Effector CD8-positive, alpha-beta T cell (primary cell): ENCODE measurements around the gene B3GALT6.
"Not testable (repeated sequence)": the region's sequence is repeated elsewhere in the genome, so short reads cannot be mapped to it uniquely, and the experiment has no call there.

Experiments
- DNase-seq: peaks from one replicate; lab custom pipeline; 2025; lab: John Stamatoyannopoulos, UW

The B3GALT6 gene

GRCh38 chr1:1244192-1244811 lies 12.3 kb downstream of the B3GALT6 start:
- no peak for DNase-seq

- DNase-seq, result no peak
Observed at GRCh38 chr1:1245178-1245816, 13.3 kb downstream of the B3GALT6 start.

DNA sequence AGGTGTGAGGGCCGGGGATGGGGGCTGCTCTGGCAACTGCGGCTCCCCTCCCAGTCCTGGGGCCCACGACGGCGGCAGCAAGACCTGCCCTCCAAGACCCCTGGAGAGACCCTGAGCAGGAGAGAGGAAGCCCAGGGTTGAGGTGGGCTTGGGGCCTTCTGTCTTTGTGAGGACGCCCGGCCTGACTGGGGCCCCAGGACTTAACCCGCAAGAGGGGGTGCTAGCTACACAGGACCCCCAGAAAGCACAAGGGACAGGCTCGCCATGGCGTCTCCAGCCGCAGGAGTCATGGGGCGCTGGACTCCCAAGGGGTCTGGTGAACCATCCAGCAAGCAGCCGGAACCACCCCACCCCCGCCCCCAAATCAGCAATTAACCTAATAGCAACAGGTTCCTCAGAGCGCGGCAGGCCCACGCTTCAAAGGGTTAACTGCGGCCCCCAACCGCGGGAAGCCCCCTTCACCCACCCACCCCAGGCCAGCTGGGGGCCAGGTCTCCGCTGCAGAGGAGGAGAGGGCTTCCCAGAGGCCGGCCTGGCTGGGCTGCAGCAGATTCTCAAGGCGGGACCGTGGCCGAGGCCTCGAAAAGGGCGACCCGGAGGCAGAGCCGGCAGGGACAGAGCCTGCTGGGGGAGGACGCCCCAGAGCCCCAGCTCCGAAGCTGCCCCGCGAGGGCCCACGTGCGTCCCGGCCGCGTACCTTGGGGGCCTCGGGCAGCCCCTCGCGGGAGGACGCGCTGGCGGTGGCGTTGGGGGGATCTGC lies 14.0 kb downstream of the B3GALT6 start:
- DNase-seq, result no peak

- no peak for DNase-seq
Observed at GRCh38 chr1:1246577-1247340, 14.7 kb downstream of the B3GALT6 start, which contains the start of gene C1QTNF12. Gene C1QTNF12 (minus strand): TSS chr1:1246722. CDS start chr1:1246690, 32 bp downstream.

GRCh38 chr1:1247341-1247913 lies 15.4 kb downstream of the B3GALT6 start:
- DNase-seq, result no peak

DNA sequence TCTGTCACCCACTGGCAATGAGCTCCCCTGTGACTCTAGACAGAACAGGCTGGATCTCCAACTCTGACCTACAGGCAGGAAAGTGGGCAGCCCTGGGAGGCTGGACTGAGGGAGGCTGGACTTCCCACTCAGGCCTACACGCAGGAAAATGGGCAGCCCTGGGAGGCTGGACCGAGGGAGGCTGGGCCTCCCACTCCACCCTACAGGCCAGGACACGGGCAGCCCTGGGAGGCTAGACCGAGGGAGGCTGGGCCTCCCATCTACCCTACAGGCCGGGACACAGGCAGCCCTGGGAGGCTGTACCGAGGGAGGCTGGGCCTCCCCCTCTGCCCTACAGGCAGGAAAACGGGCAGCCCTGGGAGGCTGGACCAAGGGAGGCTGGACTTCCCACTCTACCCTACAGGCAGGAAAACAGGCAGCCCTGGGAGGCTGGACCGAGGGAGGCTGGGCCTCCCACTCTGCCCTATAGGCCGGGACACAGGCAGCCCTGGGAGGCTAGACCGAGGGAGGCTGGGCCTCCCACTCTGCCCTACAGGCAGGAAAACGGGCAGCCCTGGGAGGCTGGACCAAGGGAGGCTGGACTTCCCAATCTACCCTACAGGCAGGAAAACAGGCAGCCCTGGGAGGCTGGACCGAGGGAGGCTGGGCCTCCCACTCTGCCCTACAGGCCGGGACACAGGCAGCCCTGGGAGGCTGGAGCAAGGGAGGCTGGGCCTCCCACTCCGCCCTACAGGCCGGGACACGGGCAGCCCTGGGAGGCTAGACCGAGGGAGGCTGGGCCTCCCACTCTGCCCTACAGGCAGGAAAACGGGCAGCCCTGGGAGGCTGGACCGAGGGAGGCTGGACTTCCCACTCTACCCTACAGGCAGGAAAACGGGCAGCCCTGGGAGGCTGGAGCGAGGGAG lies 16.2 kb downstream of the B3GALT6 start:
- DNase-seq, result not testable (repeated sequence)

- DNase-seq, result no peak
Observed at GRCh38 chr1:1250786-1251284, 18.8 kb downstream of the B3GALT6 start.

- no peak for DNase-seq
Observed at GRCh38 chr1:1253314-1253713, 21.3 kb downstream of the B3GALT6 start.

DNA sequence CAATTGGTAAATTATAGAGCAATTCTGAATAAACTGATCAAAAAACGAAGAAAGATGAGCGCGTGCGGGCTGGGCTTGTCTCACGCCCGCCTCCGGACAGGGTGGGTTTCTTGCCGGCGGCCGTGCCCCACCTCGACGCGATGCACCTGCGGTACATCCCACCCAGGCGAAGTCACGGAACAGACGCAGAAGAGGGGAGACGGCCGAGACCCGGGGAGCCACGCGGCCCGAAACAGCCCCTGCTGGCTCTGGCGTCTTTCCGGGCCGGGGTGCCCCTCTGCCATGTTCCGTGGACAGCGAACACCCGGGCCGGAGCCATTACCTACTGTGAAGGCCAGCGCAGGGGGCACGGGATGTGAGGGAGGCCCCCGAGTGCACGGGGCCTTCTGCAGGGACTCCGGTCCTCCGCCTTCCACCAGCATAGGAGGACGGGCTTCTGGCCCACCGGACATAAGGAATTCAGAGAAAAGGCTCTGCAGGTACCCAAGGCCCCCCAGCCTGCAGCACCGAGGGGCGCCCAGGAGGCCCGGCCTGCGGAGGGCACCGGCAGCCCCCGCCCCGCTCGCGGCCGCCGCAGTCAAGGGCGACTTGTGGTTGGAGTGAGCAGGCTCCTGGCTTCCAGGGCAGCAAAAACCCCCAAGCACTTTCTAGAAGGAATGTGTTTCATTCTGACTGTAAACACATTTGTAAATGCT lies 22.1 kb downstream of the B3GALT6 start:
- DNase-seq, result no peak

- no peak for DNase-seq
Observed at GRCh38 chr1:1254667-1254998, 22.6 kb downstream of the B3GALT6 start.

- DNase-seq, result no peak
Observed at GRCh38 chr1:1255078-1255477, 23.0 kb downstream of the B3GALT6 start.

- no peak for DNase-seq
Observed at GRCh38 chr1:1255611-1256010, 23.6 kb downstream of the B3GALT6 start.

DNA sequence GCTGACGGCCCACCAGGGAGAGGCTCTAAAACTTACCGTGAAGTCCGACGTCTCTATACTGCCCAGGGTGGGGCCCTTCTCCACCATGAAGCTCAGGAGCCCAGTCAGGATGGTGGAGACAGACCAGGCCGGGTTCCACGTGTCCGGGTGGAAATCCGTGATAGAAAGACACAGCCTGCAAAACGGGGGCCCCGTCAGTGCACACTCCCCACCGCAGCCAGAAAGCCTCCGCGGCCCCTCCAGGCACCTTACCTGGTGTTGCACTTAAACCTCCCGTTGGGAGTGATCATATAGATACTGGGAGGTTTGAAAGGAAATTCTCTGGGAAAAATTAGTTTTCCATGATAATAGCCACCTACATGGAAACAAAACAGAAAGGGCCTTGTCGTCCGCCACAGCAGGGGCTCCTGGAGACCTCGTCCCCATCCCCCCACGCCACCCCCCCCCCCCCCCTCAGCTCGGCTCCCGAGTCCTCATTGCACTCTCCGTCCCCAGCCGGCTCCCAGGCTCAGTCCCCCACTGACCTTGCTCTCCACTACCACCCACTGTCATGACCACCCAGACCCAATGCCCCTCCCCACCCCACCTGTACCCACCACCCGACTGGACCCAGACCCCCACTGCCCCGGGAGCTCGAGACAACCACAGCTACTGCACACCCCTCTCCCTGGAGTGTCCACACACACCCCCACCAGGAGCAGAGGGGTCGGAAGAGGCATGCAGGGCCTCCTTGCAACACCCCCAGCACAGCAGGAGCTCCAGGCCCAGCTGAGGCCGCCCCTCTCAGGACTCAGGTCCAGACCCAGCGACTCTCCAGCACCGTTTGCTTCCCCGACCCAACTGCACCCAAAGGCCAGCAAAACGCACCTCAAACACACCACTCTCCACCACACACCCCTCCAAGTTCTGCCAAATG lies 25.2 kb downstream of the B3GALT6 start:
- DNase-seq, result no peak

DNA sequence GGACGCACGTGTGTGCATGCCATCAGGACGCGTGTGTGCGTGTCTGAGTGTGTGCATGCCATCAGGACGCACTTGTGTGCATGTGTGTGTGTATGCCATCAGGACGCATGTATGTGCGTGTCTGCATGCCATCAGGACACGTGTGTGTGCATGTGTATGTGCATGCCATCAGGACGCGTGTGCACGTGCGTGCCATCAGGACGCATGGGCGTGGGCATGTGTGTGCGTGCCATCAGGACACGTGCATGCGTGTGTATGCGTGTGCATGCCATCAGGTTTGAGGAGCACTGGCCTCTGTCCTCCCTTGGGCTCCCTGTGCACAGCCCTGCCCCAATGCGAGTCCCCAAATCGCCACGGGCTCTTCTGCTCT lies 27.1 kb downstream of the B3GALT6 start:
- no peak for DNase-seq

GRCh38 chr1:1259540-1259939 lies 27.5 kb downstream of the B3GALT6 start:
- no peak for DNase-seq

DNA sequence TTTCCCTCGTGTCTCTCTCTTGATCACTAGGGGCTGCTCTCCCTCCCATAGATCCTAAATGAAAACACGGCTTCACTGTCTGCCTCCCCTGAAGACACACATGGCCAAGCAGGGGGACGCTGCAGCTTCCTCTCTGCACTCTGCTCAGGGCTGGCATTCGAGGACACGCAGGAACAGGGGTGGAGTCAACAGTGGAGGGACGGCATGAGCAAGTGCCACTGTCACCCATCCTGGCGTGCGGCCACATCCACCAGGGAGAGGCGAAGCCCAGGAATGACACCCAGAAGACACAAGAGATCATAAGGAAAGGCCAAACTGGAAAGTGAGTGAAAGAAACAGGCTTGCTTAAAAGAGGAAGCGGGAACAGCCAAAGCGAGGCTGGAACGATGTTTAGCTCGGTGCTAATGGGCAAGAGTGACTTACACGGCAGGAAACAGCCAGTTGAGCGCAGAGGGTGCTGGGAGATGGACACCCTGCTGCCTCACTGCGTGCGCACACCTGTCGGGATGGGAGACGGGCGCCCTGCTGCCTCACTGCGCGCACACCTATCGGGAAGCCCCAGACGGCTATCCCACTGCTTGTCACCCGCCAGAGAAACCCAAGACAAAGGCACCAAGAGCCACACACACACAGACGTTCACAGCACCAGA lies 28.0 kb downstream of the B3GALT6 start:
- no peak for DNase-seq

DNA sequence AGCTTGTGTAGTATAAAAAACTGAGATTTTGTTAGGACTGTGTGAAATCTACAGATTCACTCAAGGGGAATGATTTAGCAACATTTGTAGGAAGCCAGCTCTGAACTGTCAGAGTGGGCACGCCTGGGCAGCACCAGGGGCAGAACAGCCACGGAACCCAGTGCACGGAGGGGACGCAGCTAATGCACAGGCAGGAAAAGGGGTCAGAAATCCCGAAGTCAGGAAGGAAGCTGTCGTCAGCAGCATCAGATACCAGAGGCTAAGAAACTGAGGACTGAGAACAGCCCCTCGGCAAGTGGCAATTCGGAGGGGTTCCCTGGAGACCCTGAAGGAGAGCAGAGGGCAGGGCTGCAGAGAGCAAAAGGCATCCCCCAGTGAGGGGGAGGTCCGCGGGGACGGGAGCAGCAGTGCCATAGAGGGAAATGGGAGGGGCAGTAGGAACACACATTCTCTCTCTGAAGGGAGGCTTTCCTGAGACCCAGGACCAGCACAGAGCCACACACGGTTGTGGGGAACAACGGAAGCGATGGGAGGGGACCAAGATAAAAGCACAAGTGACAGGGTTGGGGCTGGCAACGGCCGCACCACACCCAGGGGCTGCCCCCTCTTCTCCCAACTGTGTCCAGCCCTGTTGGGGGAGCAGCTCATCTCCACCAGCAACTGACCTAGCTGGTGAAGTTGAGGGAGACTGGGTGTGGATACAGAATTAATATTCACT lies 29.0 kb downstream of the B3GALT6 start:
- no peak for DNase-seq

- DNase-seq, result no peak
Observed at GRCh38 chr1:1262071-1262470, 30.0 kb downstream of the B3GALT6 start.
